GM18526 (cell line): ENCODE measurements around the gene LRPPRC.

ENCODE experiments used
- POLR2A ChIP-seq: IDR thresholded peaks from 3 replicates; pipeline ENCODE4 v1.6.1; 2011; ENCODE audit not compliant: insufficient read length; ENCODE audit errors: extremely low read depth

The LRPPRC gene

DNA sequence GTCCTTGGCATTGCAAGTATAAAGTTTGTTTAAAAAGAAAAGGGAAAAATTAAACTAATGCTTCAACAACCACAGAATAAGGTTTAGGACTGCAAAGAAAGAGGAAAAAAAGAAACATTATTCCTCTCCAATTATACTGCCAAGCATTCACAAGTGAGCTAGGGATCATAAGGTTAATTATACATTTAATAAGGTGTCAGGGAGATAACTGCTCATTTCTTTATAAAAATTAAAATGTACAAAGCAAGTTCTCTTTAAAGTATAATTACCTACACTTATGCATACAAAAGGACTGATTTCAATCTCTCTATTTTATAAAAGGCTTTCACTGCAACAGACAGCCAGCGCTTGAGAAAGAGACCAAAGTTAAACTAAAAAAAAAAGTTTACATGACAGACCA, 98.9 kb downstream of the LRPPRC start:
- TF ChIP-seq POLR2A = no peak

DNA sequence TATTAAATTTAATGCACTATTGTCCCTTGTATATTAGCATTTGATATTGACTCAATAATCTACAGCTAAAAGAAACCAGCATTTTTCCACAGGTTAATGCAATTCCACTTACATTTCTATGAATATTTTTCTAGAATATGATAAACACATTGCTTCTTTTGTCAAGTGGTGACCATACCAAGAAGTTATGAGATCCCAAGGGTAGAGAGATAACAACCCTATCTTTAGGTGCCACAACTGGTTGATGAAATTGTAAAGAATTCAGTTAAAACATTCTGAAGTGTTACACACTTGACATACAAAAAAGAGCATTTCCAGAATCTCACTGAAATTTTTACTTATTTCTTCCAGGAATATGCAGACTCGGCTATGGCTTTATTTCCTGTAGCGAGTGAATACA, 101.0 kb downstream of the LRPPRC start:
- TF ChIP-seq POLR2A = no peak

DNA sequence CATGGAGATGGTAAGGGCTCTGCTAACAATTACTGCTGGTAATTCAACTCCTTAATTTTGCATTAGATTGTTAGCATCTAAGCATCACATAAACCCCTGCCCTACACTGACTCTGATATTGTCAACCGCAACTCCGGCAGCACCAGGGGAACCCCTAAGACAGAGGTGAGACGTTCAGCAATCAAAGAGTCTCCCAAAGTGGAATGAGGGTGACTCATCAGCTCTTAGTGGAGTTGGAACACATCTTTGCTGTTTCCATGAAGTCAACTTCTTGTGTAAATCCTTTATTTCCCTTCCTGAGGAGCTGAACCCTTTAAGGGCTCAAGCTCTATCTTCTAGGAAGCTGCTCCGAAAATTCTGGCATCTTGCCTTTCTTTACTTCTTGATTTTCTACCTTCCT, 104.9 kb downstream of the LRPPRC start:
- no peak for TF ChIP-seq POLR2A

DNA sequence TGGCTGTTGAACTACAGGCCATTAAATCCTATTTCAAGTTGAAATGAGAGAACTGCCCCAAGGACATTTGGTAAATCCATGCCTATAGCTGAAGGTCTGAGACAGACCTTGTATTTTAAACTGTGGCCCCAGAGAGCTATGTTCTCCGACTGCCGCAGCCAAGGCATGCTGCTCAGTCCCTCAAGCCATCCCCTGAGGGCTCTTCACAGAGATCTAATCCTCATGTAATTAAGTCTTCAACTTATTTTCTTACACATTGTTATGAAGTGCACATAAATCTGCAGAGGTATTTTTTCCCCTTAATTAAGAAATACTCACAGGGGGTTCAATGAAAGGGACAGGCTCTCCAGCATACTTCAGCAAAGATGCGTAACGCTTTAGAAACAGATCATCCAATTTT, 106.4 kb downstream of the LRPPRC start:
- no peak for TF ChIP-seq POLR2A

- no peak for TF ChIP-seq POLR2A
These were observed 108.6 kb downstream of the LRPPRC start for GRCh38 chr2:43887176-43887575.

- no peak for TF ChIP-seq POLR2A
These were observed 110.6 kb downstream of the LRPPRC start for GRCh38 chr2:43885132-43885632.

- no peak for TF ChIP-seq POLR2A
These were observed 111.1 kb downstream of the LRPPRC start for GRCh38 chr2:43884689-43885088.

- no peak for TF ChIP-seq POLR2A
These were observed 113.5 kb downstream of the LRPPRC start for GRCh38 chr2:43882312-43882711.

- TF ChIP-seq POLR2A = no peak
These were observed 114.8 kb downstream of the LRPPRC start for GRCh38 chr2:43880952-43881351.

DNA sequence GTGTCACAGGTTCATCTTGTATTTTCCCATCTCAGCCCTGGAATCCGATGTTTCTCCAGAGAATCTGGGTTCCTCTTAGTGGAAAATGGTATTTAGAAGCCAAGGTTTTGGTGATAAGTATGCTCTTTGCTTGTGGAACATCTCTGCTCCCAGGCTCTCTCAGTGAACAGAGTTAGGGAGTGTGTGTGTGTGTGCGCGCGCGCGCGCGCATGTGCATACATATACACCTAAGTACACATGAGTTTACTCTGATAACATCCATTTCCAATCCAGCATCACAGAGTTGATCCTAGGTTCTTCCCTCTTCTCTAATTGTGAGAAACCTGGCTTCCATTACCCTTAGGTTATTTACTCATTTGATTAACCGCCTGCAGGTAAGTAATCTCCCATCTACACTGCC, 115.3 kb downstream of the LRPPRC start:
- no peak for TF ChIP-seq POLR2A

- no peak for TF ChIP-seq POLR2A
These were observed 116.5 kb downstream of the LRPPRC start for GRCh38 chr2:43879261-43879660.

- TF ChIP-seq POLR2A = no peak
These were observed 117.9 kb downstream of the LRPPRC start for GRCh38 chr2:43877782-43878464.

- TF ChIP-seq POLR2A = no peak
These were observed 120.9 kb downstream of the LRPPRC start for GRCh38 chr2:43874776-43875451.

DNA sequence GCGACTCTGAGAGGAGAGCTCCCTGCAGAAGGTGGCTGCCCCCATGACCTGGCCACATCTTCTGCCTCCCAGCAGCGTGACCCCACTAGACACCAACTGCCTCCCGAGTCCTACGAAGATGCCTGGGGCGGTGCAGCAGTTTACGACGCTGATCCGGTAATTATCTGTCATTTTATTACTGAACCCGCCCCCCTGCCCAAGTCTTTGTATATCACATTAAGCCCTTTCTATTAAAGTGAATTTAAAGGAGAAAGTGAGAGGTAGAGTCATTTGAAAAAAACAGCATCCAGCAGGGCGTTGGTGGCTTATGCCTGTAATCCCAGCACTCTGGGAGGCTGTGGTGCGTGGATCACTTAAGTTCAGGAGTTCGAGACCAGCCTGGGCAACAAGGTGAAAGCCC, 123.6 kb downstream of the LRPPRC start:
- no peak for TF ChIP-seq POLR2A

DNA sequence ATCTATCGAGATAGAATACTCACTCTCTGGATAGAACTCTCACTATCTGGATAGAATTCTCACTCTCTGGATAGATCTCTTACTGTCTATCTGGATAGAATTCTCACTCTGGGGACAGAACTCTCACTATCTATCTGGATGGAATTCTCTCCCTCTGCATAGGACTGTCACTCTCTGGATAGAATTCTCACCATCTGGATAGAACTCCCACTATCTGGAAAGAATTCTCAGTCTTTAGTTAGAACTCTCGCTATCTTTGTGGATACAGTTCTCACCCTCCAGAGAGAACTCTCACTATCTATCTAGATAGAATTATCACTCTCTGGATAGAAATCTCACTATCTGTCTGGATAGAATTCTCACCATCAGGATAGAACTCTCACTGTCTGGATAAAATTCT, 140.5 kb downstream of the LRPPRC start:
- TF ChIP-seq POLR2A = no peak

- no peak for TF ChIP-seq POLR2A
These were observed 141.1 kb downstream of the LRPPRC start for GRCh38 chr2:43854671-43855070.
